AG09309 (cell line): ENCODE results near the gene CACNB2.

Experiments
- DNase-seq: peaks from one replicate; pipeline ENCODE4 v3.0.0-alpha.2; 2010; ENCODE audit warnings: low read depth
- H3K4me3 ChIP-seq: 2 replicates; pipeline ENCODE4 v1.5.1; 2011; ENCODE audit warnings: mild to moderate bottlenecking, low read depth, low read length, moderate library complexity; ENCODE audit not compliant: control insufficient read depth
- CTCF ChIP-seq: IDR thresholded peaks from 2 replicates; pipeline ENCODE4 v1.5.1; 2011; ENCODE audit warnings: mild to moderate bottlenecking, low read depth, low read length, inconsistent platforms; ENCODE audit not compliant: insufficient read depth, control insufficient read depth; ENCODE audit errors: missing control alignments

Gene CACNB2

GRCh38 chr10:18140149-18140956 is at the start of gene CACNB2:
CACNB2 (plus strand) TSS chr10:18140424.
- no peak for DNase-seq
- TF ChIP-seq CTCF: no peak
- peak within 1 kb of the TSS; percentile 45 for H3K4me3 ChIP-seq

GRCh38 chr10:18094332-18094731 is 45.9 kb upstream of the CACNB2 start:
- H3K4me3 ChIP-seq: no peak overlapping the region
- no peak for DNase-seq
- TF ChIP-seq CTCF: no peak

GRCh38 chr10:18094793-18095192 is 45.4 kb upstream of the CACNB2 start:
- no peak for TF ChIP-seq CTCF
- H3K4me3 ChIP-seq: no peak overlapping the region
- DNase-seq: no peak

- no peak for DNase-seq
- H3K4me3 ChIP-seq: no peak overlapping the region
- no peak for TF ChIP-seq CTCF
These were observed 42.7 kb upstream of the CACNB2 start for GRCh38 chr10:18097524-18097923.

- no peak for TF ChIP-seq CTCF
These were observed 42.0 kb upstream of the CACNB2 start for GRCh38 chr10:18098201-18098600.

GRCh38 chr10:18099415-18099814 is 40.8 kb upstream of the CACNB2 start:
- no peak for TF ChIP-seq CTCF
- DNase-seq: no peak
- H3K4me3 ChIP-seq: no peak overlapping the region

More at GRCh38 chr10:18098201-18098600, 42.0 kb upstream of the CACNB2 start:
- no peak overlapping the region for H3K4me3 ChIP-seq
- DNase-seq: no peak

- H3K4me3 ChIP-seq: no peak overlapping the region
- DNase-seq: no peak
- TF ChIP-seq CTCF: no peak
These were observed 39.6 kb upstream of the CACNB2 start for GRCh38 chr10:18100669-18101068.
